Nasal cavity respiratory epithelium epithelial cell of viscerocranial mucosa (primary cell): ENCODE measurements around the gene ACVR2A. TPM values are rescaled to one million over a fixed set of nuclear protein-coding genes. Genes with fewer than 3 reads are reported as not detected.

ENCODE experiments used
- total RNA-seq: library from RNA; depleted of rRNA; stranded (reverse); fragments of >200 nt; gene quantifications from 2 replicates; pipeline ENCODE4 v1.2.3, GENCODE V29; 2014

Gene ACVR2A
- total RNA-seq: 8.2 and 15.4 TPM in 2 replicates

DNA sequence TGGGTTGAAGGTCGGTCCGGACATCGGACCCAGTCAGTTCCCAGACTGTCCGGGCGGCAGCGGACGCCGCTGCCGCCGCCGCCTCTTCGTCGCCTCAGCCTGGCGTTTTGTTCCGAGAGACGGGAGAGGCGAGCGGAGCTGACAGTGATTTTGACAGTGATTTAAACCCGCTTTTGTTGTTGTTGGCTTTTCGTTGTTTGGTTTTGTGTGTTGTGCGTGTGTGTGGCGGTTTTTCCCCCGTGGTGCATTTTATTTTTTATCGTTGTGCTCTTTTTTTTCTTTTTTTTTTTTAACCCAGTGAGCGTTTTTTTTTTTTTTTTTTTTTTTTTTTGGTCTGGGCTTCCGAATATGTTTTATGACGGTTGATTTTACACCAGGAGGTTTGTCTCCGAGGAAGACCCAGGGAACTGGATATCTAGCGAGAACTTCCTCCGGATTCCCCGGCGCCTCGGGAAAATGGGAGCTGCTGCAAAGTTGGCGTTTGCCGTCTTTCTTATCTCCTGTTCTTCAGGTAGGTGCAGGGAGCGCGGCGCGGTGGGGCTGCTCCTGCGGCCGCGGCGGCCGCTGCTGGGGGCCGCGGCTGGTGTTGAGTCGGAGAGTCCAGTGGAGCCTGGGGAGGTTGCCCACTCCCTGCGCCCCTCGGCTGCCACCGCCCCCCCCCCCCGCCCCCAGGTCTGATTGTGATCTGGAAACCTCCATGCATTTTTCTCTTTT, at the start of gene ACVR2A:
TSS of gene ACVR2A (plus strand) at position 333 of the 714 bp plus-strand sequence. CDS start at position 457, 124 bp downstream.

Other genes with a start within 250 kb of the ACVR2A start
- 27.3 and 60.4 TPM in 2 replicates for gene ORC4, start 175.7 kb downstream of the ACVR2A start, total RNA-seq
- 9.9 and 21.4 TPM in 2 replicates for gene MBD5, start 176.1 kb downstream of the ACVR2A start, total RNA-seq